HT1080 (cell line): ENCODE results near the gene KMT2C. TPM values are rescaled to one million over a fixed set of nuclear protein-coding genes. Genes with fewer than 3 reads are reported as not detected.
"Not testable (repeated sequence)": the region's sequence is repeated elsewhere in the genome, so short reads cannot be mapped to it uniquely, and the experiment has no call there.

Experiments
- DNase-seq: peaks from one replicate; pipeline ENCODE4 v3.0.0-alpha.2; 2015; ENCODE audit warnings: low read depth
- total RNA-seq: library from RNA; depleted of rRNA; stranded (reverse); fragments of >200 nt; shearing (Covaris generic); gene quantifications from 2 replicates; pipeline ENCODE4 v1.2.3, GENCODE V29; 2014

Gene KMT2C
- total RNA-seq, 1 experiment from 2014 or later = 11.3 TPM

DNA sequence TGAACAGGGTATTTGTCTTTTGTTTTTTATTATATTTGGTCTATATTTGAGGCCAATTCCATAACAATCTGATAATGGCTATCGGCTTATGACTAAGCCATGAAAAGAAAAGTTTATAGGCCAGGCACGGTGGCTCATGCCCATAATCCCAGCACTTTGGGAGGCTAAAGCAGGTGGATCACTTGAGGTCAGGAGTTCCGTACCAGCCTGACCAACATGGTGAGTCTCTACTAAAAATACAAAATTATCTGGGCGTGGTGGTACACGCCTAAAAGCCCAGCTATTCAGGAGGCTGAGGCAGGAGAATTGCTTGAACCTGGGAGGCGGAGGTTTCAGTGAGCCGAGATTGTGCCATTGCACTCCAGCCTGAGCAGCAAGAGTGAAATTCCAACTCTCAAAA lies 227.0 kb downstream of the KMT2C start:
- DNase-seq = not testable (repeated sequence)

- DNase-seq = not testable (repeated sequence)
Observed at GRCh38 chr7:152204417-152204816, 231.4 kb downstream of the KMT2C start.

GRCh38 chr7:152203095-152203494 lies 232.7 kb downstream of the KMT2C start:
- no peak for DNase-seq

DNA sequence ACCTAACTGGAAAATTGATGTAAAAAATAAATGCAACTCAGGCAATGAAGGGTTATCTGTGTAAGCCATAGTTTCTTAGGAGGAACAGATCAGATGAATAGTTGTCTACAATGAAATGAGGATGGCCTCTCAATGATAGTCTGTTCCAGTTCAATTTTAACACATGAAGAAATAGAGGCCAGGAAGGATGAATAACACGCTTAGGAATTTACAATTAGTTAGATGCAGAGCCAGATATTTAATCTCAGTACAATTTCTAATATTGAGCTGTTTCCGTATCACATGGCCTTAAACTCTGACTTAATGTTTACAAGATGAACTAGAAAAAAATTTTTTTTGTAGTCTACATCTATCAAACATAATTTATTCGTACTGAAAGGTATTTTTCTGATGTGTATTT lies 233.7 kb downstream of the KMT2C start:
- DNase-seq = peak; percentile 8

DNA sequence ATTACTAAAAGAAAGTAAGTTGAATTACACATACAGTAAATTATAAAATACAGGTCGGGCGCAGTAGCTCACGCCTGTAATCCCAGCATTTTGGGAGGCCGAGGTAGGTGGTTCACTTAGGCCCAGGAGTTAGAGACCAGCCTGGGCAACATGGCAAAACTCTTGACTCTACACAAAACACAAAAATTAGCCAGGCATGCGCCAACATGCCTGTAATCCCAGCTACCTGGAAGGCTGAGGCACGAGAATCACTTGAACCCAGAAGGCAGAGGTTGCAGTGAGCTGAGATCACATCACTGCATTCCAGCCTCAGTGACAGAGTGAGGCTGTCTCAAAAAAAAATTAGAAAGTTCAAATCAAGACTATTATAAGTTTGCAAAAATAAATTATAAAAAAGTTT lies 235.4 kb downstream of the KMT2C start:
- no peak for DNase-seq

DNA sequence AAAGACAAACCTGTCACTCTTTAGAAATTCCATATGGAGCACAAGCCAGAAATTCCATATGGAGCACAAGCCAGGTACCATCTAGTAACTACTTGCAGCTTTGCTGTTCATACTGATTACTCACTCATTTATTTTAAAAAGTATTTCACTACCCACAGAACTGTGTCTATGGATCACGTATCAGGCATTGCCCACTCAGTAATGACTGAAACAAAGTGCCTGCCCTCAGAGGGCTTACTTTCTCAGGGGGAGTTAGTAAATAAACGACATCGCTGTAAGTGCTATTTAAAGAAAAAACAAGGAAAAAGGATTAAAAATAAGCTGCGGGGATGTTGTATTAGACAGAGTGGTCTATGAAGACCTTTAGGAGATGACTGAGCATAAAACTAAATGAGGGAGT lies 239.4 kb downstream of the KMT2C start:
- DNase-seq = no peak

DNA sequence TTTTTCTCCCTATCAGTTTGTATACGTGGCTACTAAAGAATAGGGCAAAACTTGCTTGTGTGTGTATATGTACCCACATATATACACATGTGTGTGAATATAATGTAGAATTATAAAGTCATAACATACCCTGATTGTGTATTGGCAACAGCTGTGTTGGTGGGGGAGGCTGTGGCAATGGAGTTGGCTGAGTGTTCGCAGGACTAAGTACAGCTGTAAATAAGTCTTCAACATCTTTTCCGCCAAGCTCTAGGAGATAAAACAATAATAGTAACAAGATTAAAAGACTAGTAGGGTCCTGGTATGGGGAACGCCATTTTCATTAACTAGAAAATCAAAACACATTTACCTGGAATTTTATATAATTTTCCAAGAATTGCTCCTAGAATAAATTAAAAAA lies 241.9 kb downstream of the KMT2C start:
- DNase-seq = no peak

- no peak for DNase-seq
Observed at GRCh38 chr7:152189061-152189460, 246.7 kb downstream of the KMT2C start.

DNA sequence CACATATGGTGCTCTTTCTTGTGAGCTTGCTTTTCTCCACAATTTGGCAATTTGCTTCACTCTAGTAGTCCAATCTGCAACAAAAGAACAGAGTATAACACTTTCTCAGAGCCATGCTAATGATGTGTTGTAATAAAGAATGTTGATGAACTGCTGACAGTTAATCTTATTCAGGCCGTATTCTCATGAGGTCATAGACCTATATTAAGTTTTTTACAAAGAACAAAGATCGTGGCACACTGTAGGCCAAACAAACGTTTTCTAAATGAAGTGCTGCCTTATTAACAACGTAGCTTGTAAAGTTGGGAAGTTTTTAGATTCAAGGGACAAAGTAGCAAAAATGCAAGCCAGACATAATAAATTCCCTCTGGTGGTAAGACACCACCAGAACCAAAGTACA lies 250.2 kb downstream of the KMT2C start:
- no peak for DNase-seq

GRCh38 chr7:152180587-152180986 lies 255.2 kb downstream of the KMT2C start:
- DNase-seq = no peak

DNA sequence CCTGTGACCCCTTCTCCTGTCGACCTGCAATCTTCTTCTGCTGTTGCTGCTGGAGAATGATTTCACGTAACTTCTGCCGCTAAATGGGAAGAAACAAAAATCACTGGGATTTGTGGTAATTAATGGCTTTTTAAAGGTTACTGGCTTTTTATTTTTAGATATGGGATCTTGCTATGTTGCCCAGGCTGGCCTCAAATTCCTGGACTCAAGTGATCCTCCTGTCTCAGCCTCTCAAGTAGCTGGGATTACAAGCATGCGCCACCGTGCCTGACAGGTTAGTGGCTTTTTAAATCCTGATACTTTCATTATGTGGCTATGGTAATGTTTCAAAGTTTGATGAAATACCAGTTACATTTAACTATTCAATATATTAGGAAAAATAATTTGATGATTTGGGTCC lies 255.8 kb downstream of the KMT2C start:
- no peak for DNase-seq

DNA sequence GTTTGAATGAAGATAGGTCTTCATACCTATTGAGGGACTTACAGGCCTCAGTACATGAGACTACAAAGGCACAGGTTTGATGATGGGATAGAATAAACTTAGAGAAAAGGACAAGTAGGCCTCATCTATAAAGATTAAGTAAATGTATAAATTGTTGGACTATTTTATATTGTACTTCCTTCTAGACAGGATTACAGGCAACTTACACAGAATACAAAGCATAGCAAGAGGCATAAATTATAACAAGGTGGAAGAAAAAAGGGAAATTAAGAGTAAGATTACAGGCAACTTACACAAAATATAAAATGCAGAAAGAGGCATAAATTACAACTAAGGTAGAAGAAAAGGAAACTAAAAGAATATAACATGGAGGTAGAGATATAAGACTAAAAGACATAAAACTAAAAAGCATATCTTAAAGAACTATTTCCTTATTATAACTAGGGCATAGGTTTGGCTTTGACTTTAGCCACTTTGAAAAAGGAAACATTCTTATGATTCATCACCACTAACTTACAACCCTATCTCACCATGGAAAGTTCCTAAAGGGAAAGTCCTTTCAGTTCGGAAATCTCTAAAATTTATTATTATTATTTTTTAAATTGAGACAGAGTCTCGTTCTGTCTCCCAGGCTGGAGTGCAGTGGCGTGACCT lies 257.3 kb downstream of the KMT2C start:
- DNase-seq = no peak

GRCh38 chr7:152177681-152178404 lies 258.0 kb downstream of the KMT2C start:
- DNase-seq = no peak

DNA sequence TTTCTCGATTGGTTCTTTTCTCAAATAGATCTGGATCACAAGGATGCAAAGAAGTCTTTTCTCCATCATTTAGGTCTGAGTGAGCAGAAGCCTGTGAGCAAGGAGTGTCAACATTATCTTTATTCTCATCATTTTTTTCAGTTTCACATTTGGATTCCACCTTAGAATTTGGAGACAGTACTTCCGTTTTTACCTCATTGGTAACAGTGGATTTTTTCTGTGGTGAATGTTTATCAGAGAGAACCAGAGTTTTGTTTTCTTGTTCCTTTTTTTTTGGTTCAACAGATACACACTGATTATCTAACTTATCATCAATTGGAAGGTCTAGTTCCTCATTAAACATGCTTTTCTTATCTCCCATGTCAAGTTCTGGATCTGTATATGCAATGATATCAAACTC lies 259.0 kb downstream of the KMT2C start:
- no peak for DNase-seq

DNA sequence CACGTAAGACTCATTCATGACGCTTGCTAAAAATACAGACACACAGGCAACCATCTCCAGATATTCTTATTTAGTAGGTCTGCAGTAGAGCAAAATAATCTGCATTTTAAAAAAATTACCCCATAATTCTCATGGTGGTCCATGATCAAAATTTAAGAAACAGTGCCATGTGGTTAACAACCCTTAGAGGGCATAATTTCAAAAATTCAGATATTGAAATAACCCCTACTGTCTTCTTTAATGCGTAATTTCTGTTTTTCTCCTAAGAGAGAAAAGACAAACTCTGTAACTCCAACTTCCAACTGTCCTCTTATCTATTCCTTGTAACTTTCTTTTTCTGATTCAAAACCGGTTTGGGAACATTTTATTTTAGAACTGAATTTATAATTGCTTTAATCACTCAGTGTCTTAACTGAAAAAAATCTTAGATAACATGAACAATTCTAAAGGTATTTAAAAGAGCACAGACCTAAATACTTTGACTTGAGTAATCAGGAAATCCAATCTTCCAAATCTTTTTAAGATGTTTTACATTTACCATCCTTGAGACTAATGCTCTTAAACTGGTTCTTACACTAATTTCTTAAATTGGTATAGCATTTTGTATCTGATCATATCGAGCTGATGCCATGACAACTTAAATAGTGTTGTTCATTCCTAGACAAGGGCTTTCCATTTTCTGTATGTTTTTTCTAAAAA lies 262.3 kb downstream of the KMT2C start:
- DNase-seq = no peak

- no peak for DNase-seq
Observed at GRCh38 chr7:152162287-152162686, 273.5 kb downstream of the KMT2C start.

GRCh38 chr7:152161171-152161570 lies 274.6 kb downstream of the KMT2C start:
- DNase-seq = no peak

DNA sequence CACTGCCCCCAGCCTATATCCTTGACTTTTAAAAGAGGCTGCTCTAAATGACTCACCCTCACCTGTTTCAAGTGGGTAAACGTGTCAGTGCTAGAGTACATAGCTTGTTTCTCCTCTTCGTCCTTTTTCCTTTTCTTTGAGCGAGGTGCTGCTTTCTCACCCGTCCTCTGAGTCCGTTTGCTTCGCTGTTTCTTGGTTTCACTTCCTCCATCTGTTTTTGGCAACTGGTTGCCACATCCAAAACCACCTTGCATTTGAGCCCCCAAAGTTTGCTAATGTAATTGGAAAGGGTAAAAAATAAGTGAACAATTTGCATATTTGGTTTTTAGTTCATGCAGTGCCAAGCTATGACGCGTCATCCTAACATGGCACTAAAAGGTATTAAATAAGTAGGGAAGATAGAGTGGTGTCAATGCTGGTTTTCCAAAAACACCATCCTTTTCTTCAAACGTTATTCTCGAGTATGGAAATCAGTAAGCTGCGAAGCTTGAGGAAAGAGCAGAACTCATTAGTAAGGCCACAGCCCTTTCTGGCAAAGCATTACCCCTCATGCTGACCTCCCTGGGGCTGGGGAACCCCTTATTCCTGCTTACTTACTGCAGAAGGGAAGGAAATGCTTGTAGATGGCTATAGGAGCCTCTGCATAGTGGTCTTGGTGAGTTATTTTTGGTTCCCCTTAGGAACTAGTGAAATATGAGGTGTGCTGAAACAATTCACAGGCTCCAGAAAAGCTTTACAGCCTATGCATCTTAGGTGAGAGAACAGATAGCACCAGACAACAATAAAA lies 276.8 kb downstream of the KMT2C start:
- no peak for DNase-seq

DNA sequence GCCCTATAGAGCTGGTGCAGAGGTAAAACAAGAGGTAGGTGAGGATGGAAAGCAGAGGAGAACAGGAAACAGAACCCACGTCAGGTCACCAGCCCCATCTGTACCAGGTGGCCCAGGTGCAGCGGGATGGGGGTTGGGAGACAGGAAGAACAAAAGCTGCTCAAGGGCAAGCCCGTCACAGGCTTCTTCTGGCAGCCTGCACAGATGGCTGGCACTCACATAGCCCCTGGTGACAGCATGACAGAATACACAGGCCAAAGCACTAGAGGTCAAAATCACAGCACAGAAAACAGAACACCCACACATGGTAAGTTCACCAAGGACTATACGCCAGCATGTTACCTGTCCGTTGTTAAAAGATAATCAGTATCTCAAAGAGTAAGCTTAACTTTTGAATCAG lies 283.5 kb downstream of the KMT2C start:
- DNase-seq = no peak

DNA sequence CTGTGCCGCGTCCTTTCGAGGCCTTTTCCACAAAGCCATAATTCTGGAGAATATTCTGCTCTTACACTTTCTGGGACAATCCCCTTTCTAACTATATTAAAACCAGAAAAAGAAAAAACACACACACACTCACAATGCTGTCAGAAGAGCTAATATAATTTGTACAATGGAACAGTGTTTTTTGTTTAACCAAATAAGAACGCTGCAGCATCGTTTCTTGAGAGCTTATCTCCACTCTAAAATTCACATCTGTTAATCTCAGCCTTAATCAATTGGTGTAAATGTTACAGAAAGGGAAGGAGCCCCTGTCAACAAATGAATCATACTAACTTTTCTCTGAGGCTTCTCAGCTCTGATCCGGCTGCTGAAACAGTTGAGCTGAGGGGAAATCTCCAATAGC lies 286.4 kb downstream of the KMT2C start:
- no peak for DNase-seq

- no peak for DNase-seq
Observed at GRCh38 chr7:152148706-152149105, 287.1 kb downstream of the KMT2C start.
